RWPE2 (cell line): ENCODE results near the gene ENTR1.

Experiments
- ATAC-seq: fragments of 200-7000 bp; cut with Tn5 transposase; 3 replicates; pipeline ENCODE4 v1.9.1; 2021; ENCODE audit warnings: low read depth
- DNase-seq: peaks from one replicate; pipeline ENCODE4 v3.0.0-alpha.2; 2020; ENCODE audit warnings: low spot score
- H3K27ac ChIP-seq: fragments of 450-650 bp; 2 replicates; pipeline ENCODE4 v1.5.1; 2017; ENCODE audit warnings: mild to moderate bottlenecking; ENCODE audit not compliant: poor library complexity, severe bottlenecking
- H3K27me3 ChIP-seq: fragments of 250-450 bp; sonication (Bioruptor Pico); 2 replicates; pipeline ENCODE4 v1.5.1; 2021; ENCODE audit warnings: mild to moderate bottlenecking, moderate library complexity; ENCODE audit not compliant: insufficient read depth, poor library complexity, severe bottlenecking
- H3K36me3 ChIP-seq: fragments of 250-450 bp; sonication (Bioruptor Pico); 2 replicates; pipeline ENCODE4 v1.5.1; 2020; ENCODE audit warnings: low read depth, mild to moderate bottlenecking, moderate library complexity
- H3K4me1 ChIP-seq: fragments of 250-450 bp; sonication (Bioruptor Pico); 2 replicates; pipeline ENCODE4 v1.5.1; 2021; ENCODE audit warnings: mild to moderate bottlenecking, moderate library complexity; ENCODE audit not compliant: insufficient read depth, poor library complexity, severe bottlenecking
- H3K4me3 ChIP-seq: fragments of 250-450 bp; sonication (Bioruptor Pico); 2 replicates; pipeline ENCODE4 v1.5.1; 2021; ENCODE audit warnings: mild to moderate bottlenecking, moderate library complexity; ENCODE audit not compliant: severe bottlenecking
- H3K9me3 ChIP-seq: fragments of 250-450 bp; sonication (Bioruptor Pico); 2 replicates; pipeline ENCODE4 v1.5.1; 2021; ENCODE audit warnings: mild to moderate bottlenecking, moderate library complexity; ENCODE audit not compliant: severe bottlenecking
- CTCF ChIP-seq: fragments of 450-650 bp; IDR thresholded peaks from one replicate; pipeline ENCODE4 v1.5.1; 2017; ENCODE audit warnings: mild to moderate bottlenecking, moderate library complexity; ENCODE audit not compliant: poor library complexity, severe bottlenecking

Gene ENTR1

GRCh38 chr9:136387217-136387616 lies 23.2 kb downstream of the ENTR1 start:
- Histone ChIP-seq H3K27me3 (no peaks in the 10 kb centered on the region), H3K4me3 (no peak overlapping the region), H3K9me3 (no peaks in the 10 kb centered on the region), H3K4me1 (no peaks in the 10 kb centered on the region), H3K36me3 (peaks cover 69% of the 10 kb centered on the region), H3K27ac (no peak overlapping the region)
- ATAC-seq: no peak
- no peak for DNase-seq
- no peak for TF ChIP-seq CTCF

DNA sequence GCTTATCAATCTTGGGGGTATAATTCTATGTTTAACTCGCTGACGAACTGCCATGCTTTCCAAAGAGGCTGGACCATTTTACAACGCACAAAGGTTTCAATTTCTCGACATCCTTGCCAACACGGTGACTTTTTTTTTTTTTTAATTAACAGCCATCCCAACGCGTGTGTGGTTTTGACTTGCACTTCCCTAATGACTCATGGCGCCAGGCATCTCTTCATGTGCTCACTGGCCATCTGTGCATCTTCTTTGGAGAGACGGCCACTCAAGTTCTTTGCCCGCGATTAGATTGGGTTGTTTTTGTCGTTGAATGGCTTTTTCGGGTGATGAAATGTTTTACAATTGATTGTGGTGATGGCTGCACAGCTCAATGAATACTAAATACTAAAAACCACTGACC lies 24.4 kb downstream of the ENTR1 start:
- no peaks in the 10 kb centered on the region for H3K27me3 ChIP-seq
- no peaks in the 10 kb centered on the region for H3K4me1 ChIP-seq
- H3K4me3 ChIP-seq: no peak overlapping the region
- DNase-seq (no peak), ATAC-seq (no peak)
- no peak for TF ChIP-seq CTCF
- no peaks in the 10 kb centered on the region for H3K9me3 ChIP-seq
- H3K27ac ChIP-seq: no peak overlapping the region
- peaks cover 68% of the 10 kb centered on the region for H3K36me3 ChIP-seq

DNA sequence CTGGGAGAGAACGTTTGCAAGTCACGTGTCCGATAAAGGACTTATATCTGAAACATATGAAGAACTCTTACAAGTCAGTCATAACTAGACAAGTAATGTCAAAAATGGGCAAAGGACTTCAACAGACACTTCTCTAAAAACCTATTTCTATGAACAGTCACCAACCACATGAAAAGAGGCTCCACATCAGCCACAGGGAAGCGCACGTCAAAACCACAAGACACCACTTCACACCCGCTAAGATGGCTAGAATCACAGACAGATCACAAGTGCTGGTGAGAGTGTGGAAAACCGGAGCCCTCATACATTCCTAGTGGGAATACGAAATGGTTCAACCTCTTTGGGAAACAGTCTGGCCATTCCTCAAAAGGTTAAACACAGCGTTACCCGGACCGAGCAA lies 25.4 kb downstream of the ENTR1 start:
- TF ChIP-seq CTCF: no peak

GRCh38 chr9:136383436-136383835 lies 27.0 kb downstream of the ENTR1 start:
- Histone ChIP-seq H3K9me3 (no peaks in the 10 kb centered on the region), H3K4me3 (no peak overlapping the region), H3K36me3 (peaks cover 48% of the 10 kb centered on the region), H3K27me3 (no peaks in the 10 kb centered on the region), H3K27ac (no peak overlapping the region), H3K4me1 (no peaks in the 10 kb centered on the region)
- DNase-seq (no peak), ATAC-seq (no peak)
- TF ChIP-seq CTCF: no peak

More for the DNA sequence above, 25.4 kb downstream of the ENTR1 start:
- DNase-seq (no peak), ATAC-seq (no peak)
- H3K27me3 ChIP-seq: no peaks in the 10 kb centered on the region
- H3K9me3 ChIP-seq: no peaks in the 10 kb centered on the region
- H3K4me1 ChIP-seq: no peaks in the 10 kb centered on the region
- H3K4me3 ChIP-seq: no peak overlapping the region
- H3K36me3 ChIP-seq: peaks cover 63% of the 10 kb centered on the region
- no peak overlapping the region for H3K27ac ChIP-seq

DNA sequence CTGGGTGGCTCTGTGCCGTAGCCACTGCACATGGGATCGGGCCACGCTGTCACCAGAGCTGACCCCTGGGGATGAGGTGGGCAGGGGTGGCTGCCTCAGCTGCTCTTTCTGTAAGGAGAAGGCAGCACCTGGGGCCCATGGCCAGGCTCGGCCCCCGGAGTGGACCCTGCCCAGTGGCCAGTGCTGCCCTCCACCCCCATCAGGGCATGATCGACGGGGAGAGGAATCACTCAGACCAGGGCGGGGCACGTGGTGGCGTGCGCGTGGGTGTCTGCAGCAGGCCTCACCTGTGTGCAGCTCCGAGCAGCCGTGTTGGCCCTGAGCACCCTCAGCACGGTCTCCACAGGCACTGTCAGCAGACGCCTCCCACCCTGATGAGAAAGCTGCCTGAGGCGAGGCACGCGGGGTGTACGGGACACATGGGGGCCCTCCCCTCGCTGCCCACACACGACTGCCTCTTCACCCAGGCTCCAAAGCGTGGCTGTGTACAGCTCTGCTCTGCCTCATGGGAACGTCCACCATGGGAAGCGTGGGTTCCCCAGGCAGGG lies 28.4 kb downstream of the ENTR1 start:
- H3K9me3 ChIP-seq: no peaks in the 10 kb centered on the region
- ATAC-seq: no peak
- no peak for TF ChIP-seq CTCF
- no peak overlapping the region for H3K27ac ChIP-seq
- no peak for DNase-seq
- H3K4me3 ChIP-seq: no peak overlapping the region
- H3K4me1 ChIP-seq: no peaks in the 10 kb centered on the region
- no peaks in the 10 kb centered on the region for H3K27me3 ChIP-seq
- peaks cover 34% of the 10 kb centered on the region for H3K36me3 ChIP-seq
